ENCODE measurements around the gene MAP1LC3B2.

The MAP1LC3B2 gene

DNA sequence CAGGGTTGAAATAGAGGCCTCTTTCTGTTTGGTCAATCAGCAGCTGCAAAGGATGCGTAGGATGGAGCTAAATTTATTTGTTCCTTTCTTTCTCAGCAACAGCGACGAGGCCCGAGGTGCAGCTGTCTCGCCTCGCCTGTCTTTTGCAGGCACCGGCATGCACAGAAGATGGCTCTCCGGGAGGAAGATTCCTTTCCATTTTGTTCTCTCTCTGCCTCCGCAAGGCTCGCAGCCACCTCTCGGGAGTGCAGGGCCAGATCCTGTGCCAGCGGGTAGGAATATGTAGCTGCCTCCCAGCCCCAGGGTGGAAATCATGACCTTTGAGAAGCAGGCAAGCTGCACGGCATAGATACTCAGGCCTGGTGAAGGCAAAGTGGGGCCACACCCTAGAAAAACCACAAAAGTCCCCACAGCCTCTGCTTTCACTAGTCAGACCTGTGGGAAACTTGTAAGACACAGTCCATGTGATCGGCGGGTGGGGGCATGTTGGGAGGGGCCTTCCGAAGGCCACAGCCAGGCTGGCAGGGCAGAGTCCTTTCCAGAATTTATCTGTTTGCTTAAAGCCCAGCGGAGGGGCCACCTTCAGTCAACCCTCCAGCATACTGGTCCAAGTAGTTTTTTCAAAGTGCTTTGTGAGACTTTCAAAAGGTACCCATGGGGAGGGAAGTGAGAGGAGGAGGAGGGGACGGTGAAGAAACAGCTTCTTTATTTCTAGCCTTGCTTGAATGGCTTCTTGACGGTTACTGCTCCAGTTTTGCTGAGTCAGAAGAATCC, at the start of gene MAP1LC3B2:
TSS of gene MAP1LC3B2 (plus strand) at position 220 of the 774 bp plus-strand sequence. CDS start 16,562 bp downstream, outside the sequence.
- DNase-seq, result peak; percentile 80

DNA sequence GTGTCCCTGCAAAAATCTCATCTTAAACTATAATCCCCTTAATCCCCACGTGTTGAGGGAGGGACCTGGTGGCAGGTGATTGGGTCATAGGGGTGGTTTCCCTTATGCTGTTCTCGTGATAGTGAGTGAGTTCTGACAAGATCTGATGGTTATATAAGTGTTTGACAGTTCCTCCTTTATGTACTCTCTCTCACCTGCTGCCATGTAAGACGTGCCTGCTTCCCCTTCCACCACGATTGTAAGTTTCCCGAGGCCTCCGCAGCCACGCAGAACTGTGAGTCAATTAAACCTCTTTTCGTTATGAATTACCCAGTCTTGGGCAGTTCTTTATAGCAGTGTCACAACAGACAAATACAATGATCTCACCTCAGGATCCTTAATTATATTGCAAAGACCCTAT, 45.2 kb upstream of the MAP1LC3B2 start:
- DNase-seq, result no peak

DNA sequence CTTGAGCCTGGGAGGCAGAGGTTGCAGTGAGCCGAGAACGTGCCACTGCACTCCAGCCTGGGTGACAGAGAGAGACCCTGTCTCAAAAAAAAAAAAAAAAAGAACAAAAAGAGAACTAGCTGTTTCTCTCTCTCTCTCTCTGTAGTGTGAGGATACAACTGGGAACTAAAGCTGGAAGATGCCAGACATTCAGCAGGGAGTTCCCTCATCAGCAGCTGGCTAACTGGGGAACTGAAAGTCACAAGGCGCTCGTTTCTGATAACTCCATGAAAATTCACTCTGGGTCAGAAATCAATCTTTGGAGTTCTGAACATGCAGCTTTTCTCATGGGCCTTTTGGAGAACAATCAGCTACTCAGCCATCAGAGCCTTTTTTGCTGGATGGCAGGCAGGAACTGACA, 43.5 kb upstream of the MAP1LC3B2 start:
- no peak for DNase-seq

DNA sequence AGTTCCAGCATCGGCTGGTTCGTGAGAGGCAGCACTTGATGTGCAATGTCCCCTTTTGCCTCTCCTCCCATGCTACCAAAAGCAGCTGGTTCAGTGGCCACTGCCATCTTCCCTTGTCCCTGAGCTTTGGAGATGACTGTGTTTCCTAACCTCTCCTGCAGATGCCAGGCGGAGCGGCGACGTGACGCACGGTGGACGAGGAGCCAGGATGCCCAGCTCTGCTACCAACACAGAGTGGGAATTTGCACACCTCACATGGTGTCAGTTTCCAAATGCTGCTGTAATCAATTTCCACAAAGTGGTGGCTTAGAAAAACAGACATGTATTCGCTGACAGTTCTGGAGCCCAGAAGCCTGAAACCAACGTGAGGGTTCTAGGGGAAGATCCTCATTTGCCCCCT, 42.5 kb upstream of the MAP1LC3B2 start:
- DNase-seq, result no peak

DNA sequence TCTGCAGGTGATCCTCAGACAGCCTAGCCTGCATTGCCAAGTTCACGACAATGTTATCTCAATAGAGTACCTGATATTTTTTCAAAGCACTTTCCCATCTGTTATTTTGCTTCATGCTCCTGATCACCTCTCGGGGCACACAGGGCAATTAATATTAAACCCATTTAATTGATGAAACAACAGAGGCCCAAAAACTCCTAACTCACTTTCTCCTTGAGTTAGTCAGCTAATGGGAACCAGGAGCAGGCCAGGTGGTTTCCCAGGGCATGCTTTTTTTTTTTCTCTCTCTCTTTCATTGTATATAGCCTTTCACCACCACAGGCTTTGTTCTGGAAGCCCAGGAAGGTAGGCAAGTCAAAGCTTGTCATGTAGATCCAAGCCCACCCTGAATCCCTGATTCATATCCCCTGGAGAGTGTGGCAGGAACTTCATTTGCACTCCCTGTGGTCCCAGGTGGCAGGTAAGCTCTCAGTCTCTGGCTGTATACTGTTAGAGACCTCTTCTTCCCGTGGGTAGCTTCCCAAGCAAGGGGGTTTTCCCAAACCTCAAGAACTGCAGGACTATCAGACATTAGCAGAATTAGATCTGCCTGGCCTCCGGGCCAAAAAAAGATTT, 41.6 kb upstream of the MAP1LC3B2 start:
- DNase-seq, result no peak

DNA sequence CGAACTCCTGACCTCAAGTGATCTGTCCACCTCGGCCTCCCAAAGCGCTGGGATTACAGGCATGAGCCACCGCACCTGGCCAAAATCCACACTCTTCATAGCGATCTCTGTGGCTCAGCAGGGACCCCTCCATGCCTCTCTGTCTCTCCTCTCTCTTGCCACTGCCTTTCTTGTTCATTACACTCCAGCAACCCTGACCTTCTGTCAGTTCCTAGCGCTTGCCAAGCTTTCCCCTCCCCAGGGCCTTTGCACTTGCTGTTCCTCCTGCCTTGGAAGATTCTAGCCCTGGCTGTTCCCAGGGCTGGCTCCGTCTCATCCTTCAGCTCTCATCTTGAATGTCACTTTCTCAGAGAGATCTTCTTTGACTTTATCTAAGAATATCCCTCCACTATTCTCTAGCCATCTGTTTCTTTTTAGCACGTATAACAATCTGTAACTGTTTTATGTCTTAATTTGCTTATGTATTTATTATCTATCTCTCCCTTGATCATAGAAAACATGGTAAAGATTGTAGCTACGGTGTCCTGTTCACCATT, 38.9 kb upstream of the MAP1LC3B2 start:
- no peak for DNase-seq

DNA sequence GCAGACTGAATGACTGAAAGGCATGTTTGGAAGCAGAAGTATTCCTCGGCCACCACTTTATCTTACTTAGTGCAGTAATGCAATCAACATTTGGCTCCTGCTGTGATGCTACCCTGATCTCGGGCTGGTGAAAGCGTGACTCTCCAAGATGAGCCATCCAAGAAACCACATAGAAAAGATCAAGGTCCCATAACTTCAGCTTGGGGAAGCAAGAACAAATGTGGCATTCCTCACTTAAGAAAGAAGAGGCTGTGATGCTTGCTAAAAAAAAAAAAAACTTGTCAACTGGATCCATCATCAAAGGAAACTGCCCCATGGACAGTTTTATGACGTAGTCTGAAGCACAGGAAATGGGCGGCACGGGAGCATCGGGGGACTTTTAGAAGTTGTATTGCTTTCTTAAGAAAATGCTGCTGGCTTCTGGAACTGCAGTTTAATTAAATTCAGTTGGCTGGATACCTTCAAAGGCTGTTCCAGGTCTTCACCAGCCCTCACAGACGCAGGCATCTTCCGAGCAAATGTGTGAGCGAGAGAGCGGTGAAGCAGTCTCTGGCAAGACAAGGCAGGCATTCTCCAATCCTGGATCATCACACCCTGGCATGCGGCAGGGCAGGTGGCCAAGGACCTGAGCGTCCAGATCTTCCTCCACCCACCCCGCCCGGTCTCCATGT, 38.2 kb upstream of the MAP1LC3B2 start:
- DNase-seq, result no peak

DNA sequence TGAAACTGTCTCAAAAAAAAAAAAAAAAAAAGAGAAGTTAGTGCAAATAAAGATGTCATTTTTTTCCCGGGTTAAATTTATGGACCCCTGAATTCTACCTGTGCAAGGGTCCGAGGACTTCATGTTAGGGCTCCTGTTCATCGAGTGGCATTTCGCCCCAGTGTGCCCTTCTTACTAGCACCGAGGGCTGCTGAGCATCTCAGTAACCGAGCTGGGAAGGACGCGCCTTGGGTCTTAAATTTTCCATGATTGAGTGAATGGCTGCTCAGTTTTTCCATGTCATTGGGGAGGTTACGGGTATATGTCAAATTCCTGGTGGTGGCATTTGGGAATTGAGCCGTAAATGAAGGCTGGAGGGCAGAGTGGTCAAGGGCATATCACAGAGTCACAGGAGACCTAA, 34.9 kb upstream of the MAP1LC3B2 start:
- no peak for DNase-seq

DNA sequence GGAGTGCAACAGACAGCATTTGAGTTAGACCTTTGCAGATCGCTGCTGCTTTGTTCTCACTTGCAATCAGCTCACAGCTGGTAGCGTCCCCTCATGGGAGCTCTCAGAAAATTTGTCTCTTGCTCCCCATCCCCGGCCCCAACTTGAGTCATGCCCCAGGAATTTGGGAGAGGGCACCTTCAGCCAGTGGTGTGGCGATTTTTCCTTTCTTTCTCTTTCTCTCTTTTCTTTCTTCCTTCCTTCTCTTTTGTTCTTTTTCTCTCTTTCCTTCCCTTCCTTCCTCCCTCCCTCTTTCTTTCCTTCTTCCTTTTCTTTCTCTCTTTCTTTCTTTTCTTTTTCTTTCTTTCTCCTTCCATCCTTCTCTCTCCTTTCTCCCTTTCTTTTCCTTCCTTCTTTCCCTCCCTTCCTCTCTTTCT, 34.2 kb upstream of the MAP1LC3B2 start:
- no peak for DNase-seq

DNA sequence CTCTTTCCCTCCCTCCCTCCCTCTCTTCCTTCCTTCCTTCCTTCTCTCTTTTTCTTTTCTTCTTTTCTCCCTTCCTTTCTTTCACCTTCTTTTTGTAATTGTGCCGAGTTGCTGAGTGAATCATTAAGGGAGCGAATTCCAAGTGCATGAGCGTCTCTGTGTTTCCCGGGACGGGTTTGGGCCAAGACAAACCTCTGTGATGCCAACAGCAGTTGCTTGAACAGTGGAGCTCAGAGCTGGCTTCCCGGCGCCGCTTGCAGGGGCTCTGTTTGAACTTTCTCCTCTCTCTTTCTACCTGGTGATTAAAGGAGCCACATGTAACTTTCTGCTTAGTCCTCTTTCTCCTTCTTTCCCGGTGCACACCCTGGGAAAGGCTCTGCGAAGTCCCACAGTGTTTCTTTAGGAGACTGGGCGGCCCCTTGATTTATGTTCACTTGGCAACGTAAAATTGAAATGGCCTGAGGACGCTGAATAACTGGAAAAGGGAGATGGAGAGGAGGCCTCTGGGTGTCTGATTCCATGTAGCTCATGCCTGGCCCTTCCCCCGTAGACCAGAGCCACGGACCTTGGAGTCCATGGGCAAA, 33.7 kb upstream of the MAP1LC3B2 start:
- DNase-seq, result no peak

DNA sequence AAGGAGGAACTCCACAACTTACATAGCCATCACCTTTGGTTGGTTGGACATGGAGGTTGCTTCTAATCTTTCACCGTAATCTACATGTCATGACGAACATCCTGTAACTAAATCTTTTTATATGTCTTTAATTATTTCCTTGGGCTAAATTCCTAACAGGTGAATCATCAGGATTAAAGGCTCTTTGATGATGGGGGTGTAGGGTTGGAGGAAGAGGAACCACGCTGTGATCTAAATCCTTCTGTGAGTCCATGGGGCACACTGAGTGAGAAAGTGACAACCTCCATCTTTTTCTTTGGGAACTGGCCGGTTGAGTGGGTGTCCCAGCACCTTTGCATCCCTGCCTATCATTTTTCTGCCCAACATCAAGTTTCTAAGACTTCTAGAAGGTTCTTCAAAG, 31.1 kb upstream of the MAP1LC3B2 start:
- no peak for DNase-seq

DNA sequence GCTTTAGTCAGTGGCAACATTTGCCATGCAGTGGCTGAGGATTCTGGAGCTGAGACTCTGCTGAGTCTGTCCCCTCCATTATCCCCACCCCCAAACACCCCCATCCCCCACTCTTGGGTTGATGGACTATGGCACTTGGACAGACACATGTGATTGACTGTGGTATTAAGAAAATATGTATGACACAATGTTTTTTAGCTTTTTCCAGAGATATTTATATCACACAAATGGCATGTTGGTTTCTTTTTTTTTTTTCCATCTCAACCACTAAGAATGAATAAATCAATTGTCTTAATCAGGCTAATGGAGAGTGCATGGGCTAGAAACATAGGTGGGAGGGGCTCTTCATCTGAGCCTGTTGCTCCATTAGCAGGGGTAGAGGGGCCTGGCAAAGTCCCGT, 30.7 kb upstream of the MAP1LC3B2 start:
- no peak for DNase-seq

DNA sequence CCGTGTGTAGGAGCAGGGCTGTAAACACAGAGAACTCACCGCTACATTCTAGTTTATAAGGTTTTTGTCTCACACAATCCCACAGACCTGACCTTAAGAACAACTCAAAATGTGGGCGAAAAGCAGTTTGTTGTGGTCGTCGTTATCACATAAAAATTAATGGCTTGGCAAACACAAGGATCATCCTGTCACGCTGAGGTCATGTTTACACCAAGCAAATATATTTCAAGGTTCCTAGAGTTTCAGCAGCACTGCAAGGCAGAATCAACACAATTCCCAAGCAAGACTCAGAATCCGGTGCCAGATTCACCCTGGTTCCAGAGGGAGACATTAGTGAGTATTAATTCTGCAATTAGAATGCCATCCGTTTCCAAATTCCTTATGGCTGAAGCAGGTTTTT, 30.1 kb upstream of the MAP1LC3B2 start:
- no peak for DNase-seq

DNA sequence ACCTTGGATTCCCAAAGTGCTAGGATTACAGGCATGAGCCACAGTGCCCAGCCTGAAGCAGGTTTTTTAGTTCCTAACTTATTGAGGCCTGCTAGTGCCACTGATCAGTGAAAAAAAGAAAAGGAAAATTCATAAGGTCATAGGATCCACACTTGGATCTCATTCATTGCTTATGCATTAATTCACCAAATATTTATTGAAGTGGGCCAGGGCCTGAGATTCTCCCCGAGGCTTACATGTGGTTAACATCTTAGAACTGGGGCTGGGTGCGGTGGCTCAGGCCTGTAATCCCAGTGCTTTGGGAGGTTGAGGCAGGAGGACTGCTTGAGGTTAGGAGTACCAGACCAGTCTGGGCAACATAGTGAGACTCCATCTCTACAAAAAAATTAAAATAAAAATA, 29.5 kb upstream of the MAP1LC3B2 start:
- no peak for DNase-seq

DNA sequence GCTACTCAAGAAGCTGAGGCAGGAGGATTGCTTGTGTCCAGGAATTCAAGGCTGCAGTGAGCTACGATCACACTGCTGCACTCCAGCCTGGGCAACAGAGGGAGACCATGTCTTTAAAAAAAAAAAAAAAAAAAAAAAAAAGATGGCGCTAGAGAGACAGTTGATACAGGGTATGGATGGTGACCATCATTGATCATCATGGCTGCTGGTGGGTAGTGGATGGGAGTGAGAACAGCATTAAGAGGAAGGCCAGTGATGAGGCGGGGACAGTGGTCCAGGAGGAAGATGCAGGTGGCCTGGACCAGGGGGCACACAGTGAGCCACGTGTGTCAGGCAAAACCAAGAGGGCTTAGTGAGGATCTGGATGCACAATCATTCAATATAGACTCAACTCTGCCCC, 26.8 kb upstream of the MAP1LC3B2 start:
- DNase-seq, result no peak

DNA sequence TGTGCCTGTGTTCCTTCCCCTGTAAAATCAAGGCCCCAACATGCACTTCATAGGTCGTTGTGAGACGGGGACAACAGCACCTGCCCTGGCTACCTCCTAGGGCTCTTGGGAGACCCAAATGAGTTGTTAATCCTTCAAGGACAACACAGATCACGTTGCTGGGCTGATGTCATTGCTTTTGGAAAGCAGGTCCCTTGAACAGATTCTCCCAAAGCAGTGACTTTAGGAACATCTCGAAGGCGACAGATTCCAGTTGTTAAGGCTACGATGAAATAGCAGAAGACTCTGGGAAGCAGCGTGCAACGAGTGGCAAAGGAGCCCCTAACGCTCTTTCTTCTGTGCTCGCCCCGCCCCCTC, 26.2 kb upstream of the MAP1LC3B2 start:
- DNase-seq, result no peak

DNA sequence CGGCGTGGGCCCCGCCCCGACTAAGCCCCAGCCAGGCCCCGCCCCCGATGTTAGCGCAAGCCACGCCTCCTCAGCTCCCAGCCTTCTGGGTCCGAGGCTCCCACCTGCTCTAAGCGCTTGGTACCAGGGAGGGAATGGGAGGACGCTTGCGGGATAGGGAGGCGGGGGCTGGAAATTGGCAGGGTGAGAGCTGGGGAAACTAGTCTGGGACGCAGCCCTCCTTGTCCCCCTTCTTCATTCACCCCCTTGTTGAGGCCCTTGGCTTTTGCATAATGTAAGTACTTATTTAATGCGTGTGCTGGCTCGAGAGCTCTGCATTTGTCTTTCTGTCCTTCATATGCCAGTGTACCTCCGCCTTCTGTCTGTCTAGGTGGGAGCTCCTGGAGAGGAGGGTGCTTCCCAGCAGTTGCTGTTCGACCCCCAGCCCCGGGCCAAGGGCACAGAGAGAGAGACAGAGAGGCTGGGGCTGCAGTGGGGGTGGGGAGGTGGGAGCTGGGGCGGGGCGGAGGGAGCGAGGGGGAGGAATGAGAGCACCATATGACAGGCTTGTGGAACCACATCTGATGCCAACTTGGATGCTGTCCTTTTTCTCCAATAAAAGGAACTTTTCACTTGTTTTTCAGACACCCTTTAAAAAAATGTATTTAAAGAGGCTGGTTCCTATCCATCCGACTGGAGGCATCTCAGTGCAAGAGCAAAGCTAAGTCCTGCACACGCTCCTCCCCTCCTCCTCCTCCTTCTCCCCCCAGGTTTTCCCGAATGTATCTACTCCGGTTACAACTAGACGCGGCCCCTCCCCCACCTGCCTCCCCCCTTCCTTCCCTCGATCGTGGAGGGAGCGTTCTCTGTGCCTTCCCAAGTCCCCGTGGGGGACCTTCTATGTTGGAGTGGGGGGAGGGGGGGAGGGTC, 25.6 kb upstream of the MAP1LC3B2 start:
- DNase-seq, result peak; percentile 89

DNA sequence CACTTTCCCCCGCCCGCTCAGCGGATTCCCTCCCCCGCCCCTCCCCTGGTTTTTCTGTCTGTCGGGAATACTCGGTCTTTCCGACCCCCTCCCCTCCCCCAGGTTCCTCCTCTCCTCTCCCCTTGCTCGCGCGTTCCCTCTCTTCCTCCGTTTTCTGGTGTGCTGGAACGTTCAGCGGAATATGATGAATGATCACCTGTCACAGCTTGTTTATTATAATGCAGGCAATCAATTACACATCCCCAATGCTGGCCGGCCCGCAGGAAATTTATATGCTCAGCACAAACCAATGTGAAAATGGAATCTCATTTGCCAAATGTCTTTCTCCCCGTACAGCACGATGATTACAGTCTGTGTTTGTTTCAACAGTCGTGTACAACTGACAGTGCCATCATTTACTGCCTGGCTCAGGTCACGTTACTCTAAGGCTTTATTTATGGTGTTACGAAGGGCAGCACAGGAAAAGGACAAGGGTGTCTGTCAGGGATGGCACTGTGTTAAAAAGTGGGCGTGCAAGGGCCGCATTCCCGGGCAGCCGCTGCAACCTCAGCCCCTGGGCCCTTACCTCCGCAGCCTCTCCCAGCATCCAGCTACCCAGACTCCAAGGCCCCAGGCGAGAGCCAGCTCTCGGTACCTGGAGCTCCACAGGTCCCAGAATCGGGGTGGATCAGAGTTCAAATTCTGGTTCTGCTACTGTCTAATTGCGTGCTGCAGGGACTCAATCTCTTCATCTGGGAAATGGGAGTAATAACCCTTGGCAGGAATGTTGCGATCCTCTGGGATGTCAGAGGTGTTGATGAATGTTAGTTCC, 24.7 kb upstream of the MAP1LC3B2 start:
- no peak for DNase-seq

DNA sequence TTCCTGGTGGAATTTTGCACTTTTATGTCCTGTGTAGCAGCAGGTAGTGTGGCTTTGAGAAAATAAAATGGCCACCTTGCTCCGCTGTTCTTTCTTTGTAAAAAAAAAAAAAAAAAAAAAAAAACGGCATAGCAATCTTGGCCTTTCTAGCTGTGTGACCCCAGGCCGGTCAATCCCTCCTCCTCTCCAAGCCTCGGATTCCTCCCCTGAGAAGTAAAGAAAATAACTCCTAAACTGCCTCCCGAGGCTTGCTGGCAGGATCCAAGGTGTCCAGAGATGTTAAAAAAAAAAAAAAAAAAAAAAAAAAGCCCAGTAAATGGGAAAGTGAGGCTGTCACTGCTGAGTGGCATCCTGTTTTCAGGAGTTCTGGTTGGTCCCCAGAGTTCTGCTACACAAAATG, 23.9 kb upstream of the MAP1LC3B2 start:
- DNase-seq, result no peak

DNA sequence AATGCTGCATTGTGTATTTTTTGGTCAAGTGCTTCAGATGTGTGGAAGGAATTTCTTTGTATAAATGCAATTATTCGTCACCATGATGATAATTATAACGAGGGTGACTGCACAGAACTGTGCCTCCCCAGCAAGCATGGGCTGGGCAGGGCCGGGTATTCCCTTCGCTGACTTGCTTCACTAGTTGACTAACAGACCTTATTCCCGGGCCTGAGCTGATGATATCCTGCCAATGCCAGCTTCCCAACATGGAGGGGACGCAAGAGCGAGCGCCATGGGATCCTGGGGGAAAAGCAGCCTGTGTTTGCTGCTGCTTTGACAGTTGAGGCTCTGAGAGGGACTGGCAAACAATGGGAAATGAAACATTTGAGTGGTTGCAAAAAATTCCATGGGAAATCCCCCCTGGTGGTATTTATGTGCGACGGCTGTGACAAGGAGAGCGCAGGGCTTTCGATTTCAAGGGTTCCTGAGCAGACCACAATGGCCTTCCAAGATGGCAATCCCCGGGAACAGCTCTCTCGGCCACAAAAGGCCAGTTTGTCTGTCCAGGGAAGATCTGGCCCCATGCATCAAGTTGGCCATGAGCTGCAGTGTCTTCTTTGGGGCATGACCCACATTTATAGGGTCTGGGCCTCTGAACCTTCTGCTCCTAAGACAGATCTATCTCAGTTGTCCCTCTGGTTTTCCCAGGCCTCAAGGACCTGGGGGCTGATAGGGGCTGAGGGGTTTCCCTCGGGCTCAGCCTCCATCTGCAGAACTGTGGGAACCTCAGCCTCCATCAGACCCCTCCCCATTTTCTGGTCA, 21.9 kb upstream of the MAP1LC3B2 start:
- no peak for DNase-seq
